Liver (tissue), 3 donors: ENCODE results near the gene ADARB1.

ENCODE experiments used
- GABPA ChIP-seq, 2 donors: IDR thresholded peaks in 1 of 2; conservative IDR thresholded peaks in 1 of 2; 2 replicates each; pipeline ENCODE4 v1.6.1; 2016; ENCODE audit warnings: antibody characterized with exemption in 2 of 2, mild to moderate bottlenecking in 1 of 2, moderate library complexity in 1 of 2
- JUND ChIP-seq, 2 donors: IDR thresholded peaks; 2 replicates each; pipeline ENCODE4 v1.6.1; 2016; ENCODE audit warnings: antibody characterized with exemption in 2 of 2
- MAX ChIP-seq: IDR thresholded peaks from 2 replicates; pipeline ENCODE4 v1.6.1; 2016; ENCODE audit warnings: antibody characterized with exemption
- RAD21 ChIP-seq, 2 donors: IDR thresholded peaks; 2 replicates each; pipeline ENCODE4 v1.6.1; 2016; ENCODE audit warnings: antibody characterized with exemption in 2 of 2, mild to moderate bottlenecking in 2 of 2
- TAF1 ChIP-seq: conservative IDR thresholded peaks from 2 replicates; pipeline ENCODE4 v1.6.1; 2016; ENCODE audit warnings: antibody characterized with exemption, mild to moderate bottlenecking
- YY1 ChIP-seq: IDR thresholded peaks from 2 replicates; pipeline ENCODE4 v1.6.1; 2016; ENCODE audit warnings: antibody characterized with exemption, mild to moderate bottlenecking
- TF ChIP-seq, protein P1 (sequence below): IDR thresholded peaks from 2 replicates; pipeline ENCODE4 v1.6.1; 2016; ENCODE audit warnings: antibody characterized with exemption, mild to moderate bottlenecking
- TF ChIP-seq, protein P2 (sequence below): fragments of 150-350 bp; IDR thresholded peaks from 2 replicates; pipeline ENCODE4 v1.5.1; 2017; ENCODE audit warnings: improper control_type of control experiment, low read depth, low read length; ENCODE audit not compliant: missing input control
- donor health status: healthy.
- donor health status: healthy.

DNA sequence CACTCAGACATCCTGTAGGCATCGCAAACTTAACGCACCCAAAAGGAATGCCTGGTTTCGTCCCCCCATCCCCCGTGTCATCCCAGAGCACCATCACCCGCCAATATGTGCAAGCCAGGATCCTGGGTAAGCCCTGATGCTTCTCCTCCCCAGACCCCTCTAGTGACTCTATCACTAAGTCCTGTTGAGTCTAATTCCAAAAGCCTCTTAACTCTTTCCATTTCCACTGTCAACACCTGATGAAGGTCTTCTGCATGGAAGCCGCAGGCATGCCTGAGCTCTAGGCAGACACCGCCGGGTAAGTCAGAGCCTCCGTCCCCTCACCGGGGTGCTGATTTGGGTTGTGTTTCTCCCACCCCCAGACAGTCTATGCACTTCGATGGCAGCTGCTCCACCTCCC is 5.3 kb upstream of the ADARB1 start:
- TF ChIP-seq GABPA (IDR thresholded peaks at IDR 0.05 in 1 of 2, conservative IDR thresholded peaks at IDR 0.05 in 1 of 2) (no peak), TAF1 (no peak), JUND (IDR thresholded peaks at IDR 0.05) (no peak), RAD21 (IDR thresholded peaks at IDR 0.05) (no peak), YY1 (no peak), MAX (no peak)
- TF ChIP-seq, protein P1, sequence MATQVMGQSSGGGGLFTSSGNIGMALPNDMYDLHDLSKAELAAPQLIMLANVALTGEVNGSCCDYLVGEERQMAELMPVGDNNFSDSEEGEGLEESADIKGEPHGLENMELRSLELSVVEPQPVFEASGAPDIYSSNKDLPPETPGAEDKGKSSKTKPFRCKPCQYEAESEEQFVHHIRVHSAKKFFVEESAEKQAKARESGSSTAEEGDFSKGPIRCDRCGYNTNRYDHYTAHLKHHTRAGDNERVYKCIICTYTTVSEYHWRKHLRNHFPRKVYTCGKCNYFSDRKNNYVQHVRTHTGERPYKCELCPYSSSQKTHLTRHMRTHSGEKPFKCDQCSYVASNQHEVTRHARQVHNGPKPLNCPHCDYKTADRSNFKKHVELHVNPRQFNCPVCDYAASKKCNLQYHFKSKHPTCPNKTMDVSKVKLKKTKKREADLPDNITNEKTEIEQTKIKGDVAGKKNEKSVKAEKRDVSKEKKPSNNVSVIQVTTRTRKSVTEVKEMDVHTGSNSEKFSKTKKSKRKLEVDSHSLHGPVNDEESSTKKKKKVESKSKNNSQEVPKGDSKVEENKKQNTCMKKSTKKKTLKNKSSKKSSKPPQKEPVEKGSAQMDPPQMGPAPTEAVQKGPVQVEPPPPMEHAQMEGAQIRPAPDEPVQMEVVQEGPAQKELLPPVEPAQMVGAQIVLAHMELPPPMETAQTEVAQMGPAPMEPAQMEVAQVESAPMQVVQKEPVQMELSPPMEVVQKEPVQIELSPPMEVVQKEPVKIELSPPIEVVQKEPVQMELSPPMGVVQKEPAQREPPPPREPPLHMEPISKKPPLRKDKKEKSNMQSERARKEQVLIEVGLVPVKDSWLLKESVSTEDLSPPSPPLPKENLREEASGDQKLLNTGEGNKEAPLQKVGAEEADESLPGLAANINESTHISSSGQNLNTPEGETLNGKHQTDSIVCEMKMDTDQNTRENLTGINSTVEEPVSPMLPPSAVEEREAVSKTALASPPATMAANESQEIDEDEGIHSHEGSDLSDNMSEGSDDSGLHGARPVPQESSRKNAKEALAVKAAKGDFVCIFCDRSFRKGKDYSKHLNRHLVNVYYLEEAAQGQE: no peak
- TF ChIP-seq, protein P2, sequence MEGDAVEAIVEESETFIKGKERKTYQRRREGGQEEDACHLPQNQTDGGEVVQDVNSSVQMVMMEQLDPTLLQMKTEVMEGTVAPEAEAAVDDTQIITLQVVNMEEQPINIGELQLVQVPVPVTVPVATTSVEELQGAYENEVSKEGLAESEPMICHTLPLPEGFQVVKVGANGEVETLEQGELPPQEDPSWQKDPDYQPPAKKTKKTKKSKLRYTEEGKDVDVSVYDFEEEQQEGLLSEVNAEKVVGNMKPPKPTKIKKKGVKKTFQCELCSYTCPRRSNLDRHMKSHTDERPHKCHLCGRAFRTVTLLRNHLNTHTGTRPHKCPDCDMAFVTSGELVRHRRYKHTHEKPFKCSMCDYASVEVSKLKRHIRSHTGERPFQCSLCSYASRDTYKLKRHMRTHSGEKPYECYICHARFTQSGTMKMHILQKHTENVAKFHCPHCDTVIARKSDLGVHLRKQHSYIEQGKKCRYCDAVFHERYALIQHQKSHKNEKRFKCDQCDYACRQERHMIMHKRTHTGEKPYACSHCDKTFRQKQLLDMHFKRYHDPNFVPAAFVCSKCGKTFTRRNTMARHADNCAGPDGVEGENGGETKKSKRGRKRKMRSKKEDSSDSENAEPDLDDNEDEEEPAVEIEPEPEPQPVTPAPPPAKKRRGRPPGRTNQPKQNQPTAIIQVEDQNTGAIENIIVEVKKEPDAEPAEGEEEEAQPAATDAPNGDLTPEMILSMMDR: no peak
